ENCODE measurements around the gene GPATCH3. TPM values are rescaled to one million over a fixed set of nuclear protein-coding genes. Genes with fewer than 3 reads are reported as not detected.

Gene GPATCH3
- total RNA-seq, 3 donors from 2014 or later: 20.1 to 21.8 (median 20.2) TPM

DNA sequence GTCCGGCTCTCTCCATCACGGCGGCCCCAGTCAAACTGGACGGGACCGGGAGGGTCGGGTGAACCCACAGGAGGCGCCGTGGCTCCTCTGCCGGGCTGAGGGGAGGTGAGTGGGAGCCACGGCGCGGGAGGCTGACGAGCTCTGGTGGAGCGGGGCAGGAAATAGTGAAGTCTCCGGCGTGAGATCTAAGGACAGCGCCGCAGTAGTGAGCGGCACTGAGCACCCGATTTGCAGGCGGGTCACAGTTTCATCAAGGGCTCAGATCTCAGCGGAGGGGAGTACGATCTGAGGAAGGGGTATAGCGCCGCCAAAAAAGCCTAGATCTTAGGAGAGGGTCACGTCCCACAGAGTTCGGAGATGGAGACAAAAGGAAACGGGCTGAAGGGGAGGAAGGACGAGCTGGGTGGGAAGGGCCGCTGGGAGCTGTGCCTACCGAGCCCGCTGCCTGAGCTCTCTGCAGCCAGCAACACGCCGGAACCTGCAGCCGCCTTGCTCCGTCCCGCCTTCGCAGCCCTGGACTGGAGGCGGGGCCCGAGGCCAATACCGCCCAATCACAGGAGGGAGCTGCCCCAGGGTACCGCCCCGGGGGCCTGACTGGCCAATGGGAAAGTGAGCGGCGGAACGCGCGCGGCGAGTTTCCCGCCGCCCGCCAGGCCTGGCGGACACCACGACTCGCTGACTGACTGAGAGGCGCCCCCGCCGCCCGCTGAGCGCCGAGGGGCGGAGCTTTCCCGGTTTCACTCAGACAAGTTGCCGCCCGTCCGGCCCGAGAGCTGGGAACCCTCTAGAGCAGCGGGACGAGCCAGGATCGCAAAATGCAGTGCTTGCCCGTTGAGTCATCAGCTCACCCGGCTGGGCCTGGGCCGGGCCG, 35.4 kb downstream of the GPATCH3 start:
- Mint-ChIP-seq H3K27me3 (ENCODE audit: low read depth) (no peaks in the 10 kb centered on the region), H3K4me1 (ENCODE audit: low read depth) (peaks cover 25% of the 10 kb centered on the region), H3K36me3 (ENCODE audit: insufficient read depth) (no peaks in the 10 kb centered on the region), H3K4me3 (peak overlapping the region; percentile 87), H3K9me3 (no peaks in the 10 kb centered on the region)
- ATAC-seq: peak; percentile 95 to 98
- DNase-seq: peak; percentile 90

DNA sequence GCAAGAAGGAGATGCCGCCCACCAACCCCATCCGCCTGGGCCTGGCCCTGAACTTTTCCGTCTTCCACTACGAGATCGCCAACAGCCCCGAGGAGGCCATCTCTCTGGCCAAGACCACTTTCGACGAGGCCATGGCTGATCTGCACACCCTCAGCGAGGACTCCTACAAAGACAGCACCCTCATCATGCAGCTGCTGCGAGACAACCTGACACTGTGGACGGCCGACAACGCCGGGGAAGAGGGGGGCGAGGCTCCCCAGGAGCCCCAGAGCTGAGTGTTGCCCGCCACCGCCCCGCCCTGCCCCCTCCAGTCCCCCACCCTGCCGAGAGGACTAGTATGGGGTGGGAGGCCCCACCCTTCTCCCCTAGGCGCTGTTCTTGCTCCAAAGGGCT, 36.6 kb downstream of the GPATCH3 start:
- Mint-ChIP-seq H3K27me3 (ENCODE audit: low read depth) (no peaks in the 10 kb centered on the region), H3K4me3 (peak overlapping the region; percentile 87), H3K4me1 (ENCODE audit: low read depth) (peaks cover 25% of the 10 kb centered on the region), H3K36me3 (ENCODE audit: insufficient read depth) (no peaks in the 10 kb centered on the region), H3K9me3 (no peaks in the 10 kb centered on the region)
- ATAC-seq: no peak
- no peak for DNase-seq

DNA sequence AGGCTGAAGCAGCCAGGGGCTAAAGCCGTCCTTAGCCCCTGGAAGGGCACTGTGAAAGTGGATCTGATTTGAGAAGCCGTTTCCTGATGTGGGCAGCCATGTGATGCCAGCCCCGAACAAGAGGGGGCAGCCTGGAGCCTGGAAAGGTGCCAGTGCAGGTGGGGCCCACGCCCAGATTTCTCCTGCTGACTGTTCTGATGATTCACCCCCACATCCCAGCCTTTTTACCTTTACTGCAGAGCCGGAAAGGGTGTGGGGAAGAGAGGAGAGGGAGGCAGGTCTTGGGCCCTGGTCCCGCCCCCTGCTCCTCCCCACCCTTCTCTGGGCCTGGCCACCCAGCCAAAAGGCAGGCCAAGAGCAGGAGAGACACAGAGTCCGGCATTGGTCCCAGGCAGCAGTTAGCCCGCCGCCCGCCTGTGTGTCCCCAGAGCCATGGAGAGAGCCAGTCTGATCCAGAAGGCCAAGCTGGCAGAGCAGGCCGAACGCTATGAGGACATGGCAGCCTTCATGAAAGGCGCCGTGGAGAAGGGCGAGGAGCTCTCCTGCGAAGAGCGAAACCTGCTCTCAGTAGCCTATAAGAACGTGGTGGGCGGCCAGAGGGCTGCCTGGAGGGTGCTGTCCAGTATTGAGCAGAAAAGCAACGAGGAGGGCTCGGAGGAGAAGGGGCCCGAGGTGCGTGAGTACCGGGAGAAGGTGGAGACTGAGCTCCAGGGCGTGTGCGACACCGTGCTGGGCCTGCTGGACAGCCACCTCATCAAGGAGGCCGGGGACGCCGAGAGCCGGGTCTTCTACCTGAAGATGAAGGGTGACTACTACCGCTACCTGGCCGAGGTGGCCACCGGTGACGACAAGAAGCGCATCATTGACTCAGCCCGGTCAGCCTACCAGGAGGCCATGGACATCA, 37.2 kb downstream of the GPATCH3 start, which contains the start of gene SFN:
SFN (plus strand) TSS at position 369 of the 904 bp plus-strand sequence; CDS start at position 433, 64 bp downstream.
- Mint-ChIP-seq H3K4me1 (ENCODE audit: low read depth) (peaks cover 25% of the 10 kb centered on the region), H3K9me3 (no peaks in the 10 kb centered on the region), H3K36me3 (ENCODE audit: insufficient read depth) (no peaks in the 10 kb centered on the region), H3K27me3 (ENCODE audit: low read depth) (no peaks in the 10 kb centered on the region), H3K4me3 (peak within 1 kb of the TSS; percentile 87)
- peak; percentile 48 for DNase-seq
- no peak for ATAC-seq

DNA sequence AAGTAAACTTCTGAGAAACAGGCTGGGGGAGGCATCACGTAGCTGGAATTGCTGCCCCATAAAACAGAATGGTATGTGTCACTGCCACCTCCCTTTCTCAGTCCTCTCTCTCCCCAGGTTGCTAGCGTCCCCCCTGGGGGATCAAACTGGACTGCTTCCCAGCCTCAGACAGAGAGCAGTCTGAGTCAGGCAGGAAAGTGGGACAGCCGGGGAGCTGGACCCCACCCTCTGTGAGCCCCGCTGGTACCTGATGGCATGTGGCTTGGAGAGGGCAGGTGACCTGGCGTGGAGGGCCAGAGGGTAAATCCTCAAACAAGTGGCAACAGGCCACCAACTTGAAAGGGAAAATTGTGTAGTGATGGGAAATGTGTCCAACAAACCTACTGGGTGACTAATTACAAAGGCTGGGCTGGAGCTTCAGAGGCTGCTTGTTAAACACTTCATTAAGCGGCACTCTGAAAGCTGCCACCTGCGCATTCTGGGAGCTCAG, 38.3 kb downstream of the GPATCH3 start:
- H3K36me3 Mint-ChIP-seq (ENCODE audit: insufficient read depth): peaks cover 3% of the 10 kb centered on the region
- H3K27me3 Mint-ChIP-seq (ENCODE audit: low read depth): no peaks in the 10 kb centered on the region
- peaks cover 25% of the 10 kb centered on the region for H3K4me1 Mint-ChIP-seq (ENCODE audit: low read depth)
- DNase-seq (no peak), ATAC-seq (no peak)
- no peaks in the 10 kb centered on the region for H3K9me3 Mint-ChIP-seq
- H3K4me3 Mint-ChIP-seq: no peak overlapping the region

DNA sequence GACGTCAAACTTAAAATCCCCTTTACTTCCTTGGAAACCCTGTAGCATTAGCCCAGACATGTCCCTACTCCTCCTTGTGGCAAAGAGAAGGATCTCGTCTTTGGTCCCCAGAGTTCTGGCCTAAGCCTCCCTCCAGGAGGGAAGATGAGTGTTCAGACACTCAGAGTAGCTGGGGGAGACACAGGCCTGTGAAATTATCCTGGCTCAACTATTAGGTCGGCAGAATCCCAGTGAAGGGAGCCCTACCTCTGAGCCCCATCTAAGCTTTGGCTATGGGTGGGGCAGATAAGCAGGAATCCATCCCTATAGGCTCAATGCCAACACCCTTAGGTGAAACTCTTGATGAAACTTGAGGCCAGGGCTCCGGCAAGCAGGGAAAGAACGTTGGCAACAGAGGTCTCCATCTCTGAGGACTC, 39.0 kb downstream of the GPATCH3 start:
- H3K27me3 Mint-ChIP-seq (ENCODE audit: low read depth): no peaks in the 10 kb centered on the region
- DNase-seq: no peak
- ATAC-seq: no peak
- H3K36me3 Mint-ChIP-seq (ENCODE audit: insufficient read depth): peaks cover 4% of the 10 kb centered on the region
- no peaks in the 10 kb centered on the region for H3K9me3 Mint-ChIP-seq
- peaks cover 25% of the 10 kb centered on the region for H3K4me1 Mint-ChIP-seq (ENCODE audit: low read depth)
- H3K4me3 Mint-ChIP-seq: no peak overlapping the region

DNA sequence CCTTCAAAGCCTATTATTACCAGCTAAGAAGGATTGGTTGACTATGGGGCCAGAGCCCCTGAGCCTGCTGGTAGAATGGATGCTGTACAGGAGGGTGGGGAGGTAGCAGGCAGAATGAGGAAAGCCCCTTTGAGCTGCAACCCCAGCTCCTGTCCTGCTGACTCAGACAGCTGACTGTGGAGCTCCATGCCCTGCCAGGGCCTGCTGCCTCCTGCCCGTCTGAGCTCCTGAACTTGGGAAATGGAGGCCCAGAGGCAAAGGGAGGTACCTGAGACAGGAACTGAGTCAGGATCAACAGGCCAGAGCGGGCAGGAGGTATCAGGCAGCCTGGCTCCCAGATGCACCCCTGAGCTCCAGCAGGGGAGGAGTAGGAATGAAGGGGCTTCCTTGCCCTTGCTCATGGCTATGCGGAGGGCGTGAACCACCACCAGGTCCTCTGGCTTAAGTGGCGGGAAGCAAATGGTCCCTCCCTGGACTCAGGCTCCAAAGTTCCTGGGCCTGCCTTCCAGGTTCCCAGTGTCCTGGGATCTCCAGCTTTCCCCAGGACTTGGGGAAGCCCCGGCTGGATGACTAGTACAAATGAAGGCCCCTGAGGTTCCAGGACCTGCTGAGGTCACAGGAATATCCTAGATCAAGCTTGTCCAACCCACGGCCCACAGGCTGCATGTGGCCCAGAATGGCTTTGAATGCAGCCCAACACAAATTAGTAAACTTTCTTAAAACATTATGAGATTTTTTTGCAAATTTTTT, 41.2 kb downstream of the GPATCH3 start:
- Mint-ChIP-seq H3K4me3 (no peak overlapping the region), H3K9me3 (no peaks in the 10 kb centered on the region), H3K4me1 (ENCODE audit: low read depth) (peaks cover 19% of the 10 kb centered on the region), H3K36me3 (ENCODE audit: insufficient read depth) (peaks cover 4% of the 10 kb centered on the region), H3K27me3 (ENCODE audit: low read depth) (no peaks in the 10 kb centered on the region)
- no peak for DNase-seq
- ATAC-seq: no peak

DNA sequence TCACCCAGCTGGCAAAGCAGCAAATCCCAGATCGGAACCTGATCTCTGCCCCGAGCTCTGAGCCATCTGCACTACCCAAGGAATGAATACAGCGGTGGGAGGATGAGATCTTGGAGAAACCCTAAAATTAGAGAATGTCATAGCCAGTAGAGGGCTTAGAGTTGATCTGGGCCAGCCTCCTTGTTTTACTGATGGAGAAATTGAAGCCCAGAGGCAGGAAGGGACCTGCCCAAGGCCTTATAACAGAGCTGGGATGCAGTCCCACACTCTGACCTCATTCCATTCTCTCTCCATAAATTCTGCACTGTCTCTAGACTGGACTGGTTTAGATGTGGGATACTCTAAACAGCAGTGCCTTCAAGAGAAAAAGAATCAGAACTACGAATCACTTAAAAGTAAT, 42.1 kb downstream of the GPATCH3 start:
- ATAC-seq: no peak
- no peaks in the 10 kb centered on the region for H3K9me3 Mint-ChIP-seq
- peaks cover 13% of the 10 kb centered on the region for H3K4me1 Mint-ChIP-seq (ENCODE audit: low read depth)
- no peaks in the 10 kb centered on the region for H3K27me3 Mint-ChIP-seq (ENCODE audit: low read depth)
- peaks cover 5% of the 10 kb centered on the region for H3K36me3 Mint-ChIP-seq (ENCODE audit: insufficient read depth)
- H3K4me3 Mint-ChIP-seq: no peak overlapping the region
- DNase-seq: no peak

DNA sequence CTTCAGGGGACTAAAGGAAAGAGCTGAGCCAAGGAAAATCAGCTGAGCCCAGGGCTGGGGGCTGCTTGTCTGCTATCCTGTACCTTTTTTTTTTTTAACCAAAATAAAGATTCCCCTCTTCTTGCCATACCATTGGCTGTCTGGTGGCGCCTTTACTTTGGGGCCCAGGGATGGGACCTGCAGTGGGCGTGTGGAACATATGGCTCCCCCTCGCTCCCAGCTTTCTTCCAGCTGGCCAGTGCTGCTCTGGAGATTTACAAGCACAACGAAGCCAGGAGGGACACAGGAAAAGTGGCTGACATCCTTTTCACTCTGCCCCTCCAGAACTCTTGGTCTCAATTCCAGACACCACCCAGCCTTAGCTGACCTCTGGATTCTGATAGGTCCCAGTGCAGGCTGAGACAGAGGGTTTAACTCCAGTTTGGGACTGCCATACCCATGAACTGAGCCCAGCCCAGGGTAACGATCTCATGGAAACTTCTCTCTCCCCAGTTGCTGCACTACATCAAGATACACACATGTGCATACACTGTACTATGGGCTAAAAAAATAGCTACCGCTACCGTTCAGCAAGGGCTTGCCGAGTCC, 42.7 kb downstream of the GPATCH3 start:
- H3K9me3 Mint-ChIP-seq: no peaks in the 10 kb centered on the region
- H3K36me3 Mint-ChIP-seq (ENCODE audit: insufficient read depth): peaks cover 11% of the 10 kb centered on the region
- no peak overlapping the region for H3K4me3 Mint-ChIP-seq
- ATAC-seq (no peak), DNase-seq (no peak)
- H3K4me1 Mint-ChIP-seq (ENCODE audit: low read depth): peaks cover 7% of the 10 kb centered on the region
- H3K27me3 Mint-ChIP-seq (ENCODE audit: low read depth): no peaks in the 10 kb centered on the region

DNA sequence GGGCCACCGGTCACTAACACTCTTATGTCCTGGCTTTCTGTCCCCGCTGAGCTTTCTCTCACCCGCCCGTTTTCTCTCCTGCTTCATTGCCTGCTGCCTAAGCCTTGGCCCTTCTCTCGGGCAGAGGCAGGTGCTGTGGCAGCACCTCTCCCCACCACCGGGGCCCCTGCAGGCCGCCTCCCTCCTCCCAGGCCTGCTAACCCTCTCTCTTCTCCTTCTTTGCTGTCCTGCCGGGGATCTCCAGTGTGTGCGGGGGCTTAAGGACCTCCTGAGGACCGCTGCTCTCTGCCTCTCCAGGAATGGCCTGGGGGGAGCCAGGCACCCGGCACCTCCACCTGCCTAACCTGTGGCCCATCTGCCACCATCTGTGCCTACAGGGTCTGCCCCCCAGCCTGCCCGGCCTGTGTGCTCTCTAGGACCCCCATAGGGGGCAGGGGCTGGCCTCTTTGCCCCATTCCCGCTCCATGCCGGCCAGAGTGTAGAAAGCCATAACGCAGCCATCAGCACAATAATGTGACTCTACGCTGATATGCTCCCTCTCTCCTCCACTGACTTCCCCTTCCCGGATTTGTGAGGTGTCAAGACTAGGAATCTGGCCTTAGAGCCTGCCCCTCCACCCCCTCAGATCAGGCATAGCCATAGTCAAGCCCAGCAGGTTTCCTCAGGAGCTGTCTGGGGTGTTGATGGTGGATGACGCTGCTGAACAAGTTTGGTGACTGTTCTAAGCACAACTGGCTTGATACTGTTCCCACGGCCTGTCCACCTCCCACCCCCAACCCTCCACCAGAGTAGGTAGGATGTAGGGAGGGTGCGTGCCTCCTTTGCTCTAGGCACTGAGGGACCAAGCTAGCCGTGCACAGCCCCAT, 43.4 kb downstream of the GPATCH3 start:
- Mint-ChIP-seq H3K9me3 (no peaks in the 10 kb centered on the region), H3K36me3 (ENCODE audit: insufficient read depth) (peaks cover 15% of the 10 kb centered on the region), H3K4me1 (ENCODE audit: low read depth) (no peaks in the 10 kb centered on the region), H3K4me3 (no peak overlapping the region), H3K27me3 (ENCODE audit: low read depth) (no peaks in the 10 kb centered on the region)
- no peak for DNase-seq
- ATAC-seq: no peak

DNA sequence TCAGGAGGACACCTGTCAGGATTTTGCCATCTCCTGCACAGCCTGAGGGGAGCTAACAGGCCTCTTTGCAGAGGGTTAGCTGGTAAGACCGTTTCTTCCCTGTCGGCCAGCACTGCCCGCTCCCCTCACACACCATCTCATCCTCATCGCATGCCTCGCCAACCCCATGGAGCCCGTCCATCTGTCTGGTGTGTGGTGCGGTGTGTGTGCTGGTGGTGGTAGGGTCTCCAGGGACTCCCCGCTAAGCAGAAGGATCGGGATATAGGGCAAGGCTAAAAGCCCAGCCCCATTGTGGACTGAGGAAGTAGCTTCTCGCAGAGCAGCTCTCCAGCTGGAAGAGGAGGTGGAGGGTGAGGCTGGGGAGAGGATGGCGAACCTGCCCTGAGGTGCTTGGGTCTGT, 44.1 kb downstream of the GPATCH3 start:
- ATAC-seq (no peak), DNase-seq (no peak)
- H3K36me3 Mint-ChIP-seq (ENCODE audit: insufficient read depth): peaks cover 22% of the 10 kb centered on the region
- no peaks in the 10 kb centered on the region for H3K27me3 Mint-ChIP-seq (ENCODE audit: low read depth)
- H3K4me1 Mint-ChIP-seq (ENCODE audit: low read depth): no peaks in the 10 kb centered on the region
- no peak overlapping the region for H3K4me3 Mint-ChIP-seq
- H3K9me3 Mint-ChIP-seq: no peaks in the 10 kb centered on the region

DNA sequence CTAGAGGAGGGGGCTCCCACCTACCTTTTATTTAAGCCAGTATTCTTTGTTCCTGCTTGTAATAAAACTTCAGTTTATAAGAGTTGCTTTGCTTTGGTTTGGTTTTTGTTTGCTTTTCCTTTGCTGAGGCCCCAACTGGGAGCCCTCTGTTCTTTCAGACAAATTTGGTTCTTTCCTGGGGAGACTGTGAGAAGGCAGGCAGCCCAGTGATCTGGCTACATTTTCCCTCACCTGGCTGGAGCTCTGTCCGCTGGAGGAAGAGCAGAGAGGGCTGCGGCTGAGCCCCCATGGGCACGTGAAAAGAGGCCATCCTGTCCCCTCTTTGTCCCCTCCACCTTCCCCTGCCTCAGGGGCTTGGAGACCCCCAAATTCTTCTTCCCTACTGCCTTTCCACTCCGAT, 44.6 kb downstream of the GPATCH3 start:
- H3K4me3 Mint-ChIP-seq: no peak overlapping the region
- H3K4me1 Mint-ChIP-seq (ENCODE audit: low read depth): no peaks in the 10 kb centered on the region
- H3K9me3 Mint-ChIP-seq: no peaks in the 10 kb centered on the region
- H3K27me3 Mint-ChIP-seq (ENCODE audit: low read depth): no peaks in the 10 kb centered on the region
- DNase-seq: no peak
- ATAC-seq: no peak
- H3K36me3 Mint-ChIP-seq (ENCODE audit: insufficient read depth): peaks cover 22% of the 10 kb centered on the region

DNA sequence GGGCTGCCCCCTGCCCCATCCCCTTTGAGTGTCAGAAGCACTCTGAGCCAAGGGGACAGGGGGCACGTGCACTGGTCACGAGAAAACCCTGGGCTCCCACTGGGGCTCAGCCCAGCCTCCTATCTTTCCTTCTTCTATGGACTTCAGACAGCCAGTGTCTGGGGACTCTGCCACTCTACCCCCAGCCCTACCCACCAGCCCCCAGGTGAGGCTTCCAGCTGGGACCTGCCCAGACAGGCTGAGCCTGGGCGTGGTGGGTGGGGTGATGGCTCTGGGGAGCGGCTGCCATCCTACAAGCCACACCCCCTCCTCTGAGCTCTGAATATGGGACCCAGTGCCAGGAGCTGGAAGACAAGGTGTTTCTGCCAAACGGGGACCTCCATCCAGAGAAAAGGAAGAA, 45.4 kb downstream of the GPATCH3 start:
- DNase-seq: no peak
- ATAC-seq: no peak
- Mint-ChIP-seq H3K4me1 (ENCODE audit: low read depth) (no peaks in the 10 kb centered on the region), H3K4me3 (no peak overlapping the region), H3K9me3 (no peaks in the 10 kb centered on the region), H3K36me3 (ENCODE audit: insufficient read depth) (peaks cover 27% of the 10 kb centered on the region), H3K27me3 (ENCODE audit: low read depth) (no peaks in the 10 kb centered on the region)

DNA sequence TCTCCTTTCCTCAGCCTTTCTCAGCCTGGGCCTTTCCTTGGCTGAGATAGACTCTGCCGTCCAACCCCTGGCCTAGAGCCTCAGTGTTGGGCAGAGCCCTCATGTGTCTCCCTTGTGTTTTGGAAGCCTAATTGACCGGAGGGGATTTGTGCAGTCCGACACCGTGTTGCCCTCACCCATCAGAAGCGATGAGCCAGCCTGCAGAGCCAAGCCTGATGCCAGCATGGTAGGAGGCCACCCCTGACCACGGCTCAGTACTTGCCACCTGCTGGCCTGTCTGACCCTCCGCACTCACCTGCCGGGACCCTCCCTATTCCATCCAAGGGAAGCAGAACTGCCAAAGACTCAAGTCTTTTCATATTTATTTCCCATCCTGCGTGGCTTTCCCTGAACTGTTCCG, 46.7 kb downstream of the GPATCH3 start:
- peaks cover 30% of the 10 kb centered on the region for H3K36me3 Mint-ChIP-seq (ENCODE audit: insufficient read depth)
- ATAC-seq (no peak), DNase-seq (no peak)
- no peaks in the 10 kb centered on the region for H3K27me3 Mint-ChIP-seq (ENCODE audit: low read depth)
- no peaks in the 10 kb centered on the region for H3K9me3 Mint-ChIP-seq
- H3K4me1 Mint-ChIP-seq (ENCODE audit: low read depth): no peaks in the 10 kb centered on the region
- no peak overlapping the region for H3K4me3 Mint-ChIP-seq
